Mucosa of stomach (tissue), 1 donor: ENCODE measurements around the gene MAPK14.
"Not testable (repeated sequence)": the region's sequence is repeated elsewhere in the genome, so short reads cannot be mapped to it uniquely, and the experiment has no call there.

Source experiments
- H3K27me3 ChIP-seq: one replicate; pipeline ENCODE4 v1.7.0; 2013; ENCODE audit warnings: mild to moderate bottlenecking, low read length; ENCODE audit not compliant: control insufficient read depth, insufficient read depth
- H3K36me3 ChIP-seq: one replicate; pipeline ENCODE4 v1.7.0; 2013; ENCODE audit warnings: low read length; ENCODE audit not compliant: control insufficient read depth, insufficient read depth
- H3K4me1 ChIP-seq: one replicate; pipeline ENCODE4 v1.7.0; 2013; ENCODE audit warnings: mild to moderate bottlenecking, low read length; ENCODE audit not compliant: control insufficient read depth, insufficient read depth
- H3K4me3 ChIP-seq: one replicate; pipeline ENCODE4 v1.7.0; 2013; ENCODE audit warnings: low read length
- H3K9ac ChIP-seq: one replicate; pipeline ENCODE4 v1.7.0; 2013; ENCODE audit warnings: mild to moderate bottlenecking, low read length, moderate library complexity
- H3K9me3 ChIP-seq: one replicate; pipeline ENCODE4 v1.7.0; 2013; ENCODE audit warnings: mild to moderate bottlenecking, low read length, moderate library complexity; ENCODE audit not compliant: control insufficient read depth
- donor health status: Pancreatic carcinoma.

MAPK14 gene

GRCh38 chr6:36073587-36073986, 46.0 kb downstream of the MAPK14 start:
- H3K4me3 ChIP-seq: no peak overlapping the region
- no peaks in the 10 kb centered on the region for H3K27me3 ChIP-seq
- no peak overlapping the region for H3K9ac ChIP-seq
- H3K4me1 ChIP-seq: no peaks in the 10 kb centered on the region
- H3K36me3 ChIP-seq: no peaks in the 10 kb centered on the region
- H3K9me3 ChIP-seq: no peaks in the 10 kb centered on the region

GRCh38 chr6:36075656-36076055, 48.0 kb downstream of the MAPK14 start:
- no peak overlapping the region for H3K4me3 ChIP-seq
- H3K36me3 ChIP-seq: no peaks in the 10 kb centered on the region
- no peak overlapping the region for H3K9ac ChIP-seq
- H3K9me3 ChIP-seq: no peaks in the 10 kb centered on the region
- H3K4me1 ChIP-seq: no peaks in the 10 kb centered on the region
- no peaks in the 10 kb centered on the region for H3K27me3 ChIP-seq

GRCh38 chr6:36076178-36077063, 48.8 kb downstream of the MAPK14 start:
- Histone ChIP-seq H3K4me3 (no peak overlapping the region), H3K9ac (no peak overlapping the region), H3K27me3 (no peaks in the 10 kb centered on the region), H3K4me1 (no peaks in the 10 kb centered on the region), H3K9me3 (peaks cover 3% of the 10 kb centered on the region), H3K36me3 (no peaks in the 10 kb centered on the region)

- no peak overlapping the region for H3K4me3 ChIP-seq
- peaks cover 4% of the 10 kb centered on the region for H3K36me3 ChIP-seq
These were observed 50.6 kb downstream of the MAPK14 start for GRCh38 chr6:36078159-36078558.

GRCh38 chr6:36079601-36080000, 52.0 kb downstream of the MAPK14 start:
- no peak overlapping the region for H3K4me3 ChIP-seq
- H3K4me1 ChIP-seq: no peaks in the 10 kb centered on the region
- H3K9me3 ChIP-seq: peaks cover 3% of the 10 kb centered on the region
- no peaks in the 10 kb centered on the region for H3K27me3 ChIP-seq
- H3K9ac ChIP-seq: no peak overlapping the region
- H3K36me3 ChIP-seq: peaks cover 4% of the 10 kb centered on the region

More at GRCh38 chr6:36078159-36078558, 50.6 kb downstream of the MAPK14 start:
- H3K4me1 ChIP-seq: no peaks in the 10 kb centered on the region
- H3K9ac ChIP-seq: no peak overlapping the region
- no peaks in the 10 kb centered on the region for H3K27me3 ChIP-seq
- peaks cover 3% of the 10 kb centered on the region for H3K9me3 ChIP-seq

GRCh38 chr6:36082318-36082717, 54.7 kb downstream of the MAPK14 start:
- Histone ChIP-seq H3K4me3 (no peak overlapping the region), H3K27me3 (no peaks in the 10 kb centered on the region), H3K36me3 (peaks cover 4% of the 10 kb centered on the region), H3K9ac (no peak overlapping the region), H3K9me3 (peaks cover 3% of the 10 kb centered on the region), H3K4me1 (no peaks in the 10 kb centered on the region)

GRCh38 chr6:36083446-36083845, 55.8 kb downstream of the MAPK14 start:
- Histone ChIP-seq H3K4me1 (no peaks in the 10 kb centered on the region), H3K36me3 (peaks cover 4% of the 10 kb centered on the region)

GRCh38 chr6:36088204-36088603, 60.6 kb downstream of the MAPK14 start:
- not testable (repeated sequence) for H3K4me1 ChIP-seq, H3K9me3 ChIP-seq, H3K36me3 ChIP-seq, H3K27me3 ChIP-seq, H3K9ac ChIP-seq, H3K4me3 ChIP-seq

More at GRCh38 chr6:36083446-36083845, 55.8 kb downstream of the MAPK14 start:
- peaks cover 3% of the 10 kb centered on the region for H3K9me3 ChIP-seq
- no peak overlapping the region for H3K9ac ChIP-seq
- H3K27me3 ChIP-seq: no peaks in the 10 kb centered on the region
- no peak overlapping the region for H3K4me3 ChIP-seq

- H3K9me3 ChIP-seq: no peaks in the 10 kb centered on the region
- no peaks in the 10 kb centered on the region for H3K27me3 ChIP-seq
- H3K9ac ChIP-seq: no peak overlapping the region
- H3K36me3 ChIP-seq: no peaks in the 10 kb centered on the region
- H3K4me1 ChIP-seq: peaks cover under 1% of the 10 kb centered on the region
- H3K4me3 ChIP-seq: no peak overlapping the region
These were observed 61.4 kb downstream of the MAPK14 start for GRCh38 chr6:36089048-36089447.

- peak overlapping the region; percentile 6 for H3K9ac ChIP-seq
- no peak overlapping the region for H3K4me3 ChIP-seq
- H3K36me3 ChIP-seq: no peaks in the 10 kb centered on the region
- peaks cover 34% of the 10 kb centered on the region for H3K4me1 ChIP-seq
- H3K9me3 ChIP-seq: no peaks in the 10 kb centered on the region
- no peaks in the 10 kb centered on the region for H3K27me3 ChIP-seq
These were observed 66.6 kb downstream of the MAPK14 start for GRCh38 chr6:36094238-36094637.

GRCh38 chr6:36094753-36095496, 67.3 kb downstream of the MAPK14 start:
- Histone ChIP-seq H3K4me1 (peaks cover 34% of the 10 kb centered on the region), H3K9me3 (no peaks in the 10 kb centered on the region), H3K27me3 (no peaks in the 10 kb centered on the region), H3K4me3 (no peak overlapping the region), H3K36me3 (no peaks in the 10 kb centered on the region), H3K9ac (peak overlapping the region; percentile 6)
